ENCODE data around the gene CCDC57.
"Not testable (repeated sequence)": the region's sequence is repeated elsewhere in the genome, so short reads cannot be mapped to it uniquely, and the experiment has no call there.

CCDC57 gene

DNA sequence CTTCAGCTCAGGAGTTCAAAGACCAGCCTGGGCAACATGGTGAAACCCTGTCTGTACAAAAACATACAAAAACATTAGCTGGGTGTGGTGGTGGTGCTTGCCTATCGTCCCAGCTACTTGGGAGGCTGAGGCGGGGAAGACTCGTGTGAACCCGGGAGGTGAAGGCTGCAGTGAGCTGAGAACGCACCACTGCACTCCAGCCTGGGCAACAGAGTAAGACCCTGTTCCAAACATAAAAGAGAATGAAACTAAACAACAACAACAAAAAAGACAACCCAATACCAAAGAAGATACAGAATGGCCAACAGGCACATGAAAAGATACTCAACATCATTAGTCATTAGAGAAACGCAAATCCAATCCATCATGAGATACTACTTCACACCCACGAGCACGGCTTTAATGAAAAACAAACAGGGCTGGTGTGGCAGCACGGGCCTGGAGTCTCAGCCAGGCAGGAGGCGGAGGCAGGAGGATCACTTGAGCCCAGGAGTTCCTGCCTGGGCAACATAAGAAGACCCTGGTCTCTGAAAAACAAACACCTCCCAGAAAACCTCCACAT, 8.8 kb upstream of the CCDC57 start:
- no peak for DNase-seq

DNA sequence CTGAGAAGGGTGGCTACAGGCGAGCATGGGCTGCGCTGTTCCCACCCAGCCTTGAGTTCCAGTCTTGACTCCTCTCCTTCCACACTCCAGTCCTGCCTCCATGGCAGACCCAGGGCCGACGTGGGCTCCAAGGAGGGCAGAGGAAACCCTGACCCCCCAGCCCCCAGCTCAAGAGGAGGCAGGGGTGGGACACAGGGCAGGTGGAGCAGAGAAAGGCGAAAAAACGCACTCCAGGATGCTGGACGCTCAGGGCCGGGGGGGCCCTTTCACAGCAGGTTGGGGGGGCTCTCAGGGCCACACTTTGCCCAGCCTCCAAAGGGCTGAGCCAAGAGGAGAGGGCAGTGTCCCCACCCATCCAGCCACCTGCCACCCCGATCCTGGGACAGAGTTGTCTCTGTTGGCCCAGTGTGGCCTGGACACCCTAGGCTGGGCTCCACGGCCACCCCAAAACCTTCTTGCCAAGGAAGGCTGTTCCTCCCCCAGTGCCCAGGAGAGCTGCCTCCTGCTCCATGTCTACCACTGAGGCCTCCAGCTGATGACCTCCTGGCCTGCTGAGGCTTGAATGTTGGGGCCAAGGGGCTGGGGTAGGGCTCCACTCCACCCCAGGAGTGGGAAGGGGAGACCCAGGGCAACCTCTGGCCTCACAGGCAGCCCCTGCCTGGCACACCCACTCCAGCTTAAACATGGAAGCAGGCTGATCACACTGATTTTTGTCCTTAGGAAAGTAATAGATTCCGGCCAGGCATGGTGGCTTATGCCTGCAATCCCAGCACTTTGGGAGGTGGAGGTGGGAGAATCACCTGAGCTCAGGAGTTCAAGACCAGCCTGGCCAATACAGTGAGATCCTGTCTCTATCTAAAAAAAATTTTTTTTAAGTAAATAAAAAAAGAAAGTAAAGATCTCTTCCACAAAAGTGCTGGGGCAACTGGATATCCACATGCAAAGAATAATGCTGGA, 7.4 kb upstream of the CCDC57 start:
- no peak for DNase-seq

DNA sequence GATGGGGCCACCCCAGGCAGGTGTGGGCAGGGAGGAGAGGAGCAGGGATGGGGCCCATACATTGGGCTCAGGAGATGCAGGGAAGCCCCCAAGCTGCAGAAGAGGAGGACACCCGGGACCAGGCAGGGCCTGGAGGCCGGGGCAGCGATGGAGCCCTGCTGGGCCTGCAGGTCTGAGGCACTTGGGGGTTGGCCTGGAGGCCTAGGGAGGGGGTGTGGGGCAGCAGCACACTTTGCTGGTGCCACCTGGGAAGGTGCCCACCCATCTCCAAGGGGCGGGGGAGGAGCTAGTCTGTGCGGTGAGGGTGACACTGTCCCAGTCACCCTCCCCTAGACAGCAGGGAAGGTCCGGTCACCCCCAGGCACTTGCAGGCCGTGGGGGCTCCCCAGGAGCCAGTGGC, 6.4 kb upstream of the CCDC57 start:
- DNase-seq, result no peak

DNA sequence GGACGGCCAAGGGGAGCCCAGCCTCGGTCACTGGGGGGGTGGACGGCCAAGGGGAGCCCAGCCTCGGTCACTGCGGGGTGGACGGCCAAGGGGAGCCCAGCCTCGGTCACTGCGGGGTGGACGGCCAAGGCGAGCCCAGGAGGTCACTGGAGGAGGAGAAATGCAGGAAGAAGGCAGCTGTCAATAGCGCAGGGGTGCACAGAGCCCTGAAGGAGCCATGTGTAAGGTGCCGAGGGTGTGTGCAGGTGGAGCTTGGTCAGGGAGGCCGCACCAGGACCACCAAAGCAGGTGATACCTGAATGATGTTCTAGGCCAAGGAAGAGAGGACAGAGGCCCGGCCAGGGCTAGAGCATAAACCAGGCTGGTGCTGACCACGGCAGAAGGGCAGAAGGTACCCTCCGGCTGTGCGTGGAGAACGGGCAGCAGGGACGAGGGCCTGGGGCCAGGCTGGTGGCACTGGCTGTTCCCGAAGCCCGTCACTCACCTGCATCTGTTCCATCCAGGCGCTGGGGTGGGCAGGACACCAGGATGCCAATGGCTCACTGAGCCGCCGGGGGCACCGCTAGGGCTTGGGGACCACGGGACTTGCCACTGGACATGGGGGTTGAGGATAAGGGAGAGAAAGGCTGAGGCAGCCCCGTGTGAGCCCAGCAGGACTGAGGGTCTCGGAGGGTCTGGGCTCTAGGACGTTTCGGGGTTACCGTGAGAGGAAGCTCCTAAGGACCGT, 5.9 kb upstream of the CCDC57 start:
- DNase-seq, result no peak

DNA sequence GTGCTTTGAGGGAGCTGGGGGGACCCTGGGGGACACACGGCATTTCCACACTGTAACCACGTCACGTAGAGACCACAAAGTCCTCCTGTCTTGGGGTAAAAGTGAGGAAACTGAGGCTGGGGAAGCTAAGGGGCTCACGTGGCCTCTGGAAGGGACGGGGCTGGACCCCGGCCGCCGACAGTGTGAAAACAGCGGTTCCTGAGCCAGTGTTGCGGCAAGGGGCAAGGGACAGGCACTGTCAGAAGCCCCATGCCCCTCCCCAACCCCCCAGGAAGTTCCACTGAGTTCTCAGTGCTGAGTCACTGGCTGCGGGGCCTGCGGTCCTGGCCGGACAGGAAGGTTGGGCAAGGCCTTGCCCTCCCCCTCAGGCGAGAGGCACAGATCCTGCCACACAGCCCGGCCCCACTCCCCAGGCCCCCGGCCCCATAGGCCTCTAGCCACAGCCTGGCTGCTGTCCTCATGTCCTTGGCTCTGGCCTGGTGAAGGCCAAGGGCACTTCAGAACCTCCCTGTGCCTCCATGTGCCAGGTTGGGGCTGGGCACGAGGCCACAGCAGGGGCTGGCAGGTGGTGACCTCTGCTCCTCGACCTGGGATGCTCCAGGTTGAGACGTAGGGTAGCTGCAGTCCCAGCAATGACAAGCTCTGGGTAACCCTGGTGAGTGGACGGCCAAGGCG, 5.0 kb upstream of the CCDC57 start:
- no peak for DNase-seq

DNA sequence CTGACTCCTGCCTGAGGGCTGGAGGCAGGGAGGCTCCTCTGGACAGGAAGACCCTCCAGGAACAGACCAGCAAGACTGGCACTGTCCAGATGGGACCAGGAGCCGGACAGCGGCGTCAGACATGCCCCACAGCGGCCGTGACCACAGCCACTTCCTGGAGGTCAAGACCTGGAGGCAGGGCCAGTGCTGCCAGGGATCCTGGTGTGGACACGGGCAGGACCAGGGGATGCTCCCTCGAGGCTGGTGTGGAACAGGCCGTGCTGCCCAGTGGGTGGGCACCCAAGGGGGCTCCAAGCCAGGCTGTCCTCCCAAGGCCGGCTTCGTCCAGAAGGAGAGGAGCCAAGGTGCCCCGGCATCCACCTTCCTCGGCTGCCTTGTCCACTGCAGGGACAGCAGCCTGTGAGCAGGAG, 4.5 kb upstream of the CCDC57 start:
- no peak for DNase-seq

DNA sequence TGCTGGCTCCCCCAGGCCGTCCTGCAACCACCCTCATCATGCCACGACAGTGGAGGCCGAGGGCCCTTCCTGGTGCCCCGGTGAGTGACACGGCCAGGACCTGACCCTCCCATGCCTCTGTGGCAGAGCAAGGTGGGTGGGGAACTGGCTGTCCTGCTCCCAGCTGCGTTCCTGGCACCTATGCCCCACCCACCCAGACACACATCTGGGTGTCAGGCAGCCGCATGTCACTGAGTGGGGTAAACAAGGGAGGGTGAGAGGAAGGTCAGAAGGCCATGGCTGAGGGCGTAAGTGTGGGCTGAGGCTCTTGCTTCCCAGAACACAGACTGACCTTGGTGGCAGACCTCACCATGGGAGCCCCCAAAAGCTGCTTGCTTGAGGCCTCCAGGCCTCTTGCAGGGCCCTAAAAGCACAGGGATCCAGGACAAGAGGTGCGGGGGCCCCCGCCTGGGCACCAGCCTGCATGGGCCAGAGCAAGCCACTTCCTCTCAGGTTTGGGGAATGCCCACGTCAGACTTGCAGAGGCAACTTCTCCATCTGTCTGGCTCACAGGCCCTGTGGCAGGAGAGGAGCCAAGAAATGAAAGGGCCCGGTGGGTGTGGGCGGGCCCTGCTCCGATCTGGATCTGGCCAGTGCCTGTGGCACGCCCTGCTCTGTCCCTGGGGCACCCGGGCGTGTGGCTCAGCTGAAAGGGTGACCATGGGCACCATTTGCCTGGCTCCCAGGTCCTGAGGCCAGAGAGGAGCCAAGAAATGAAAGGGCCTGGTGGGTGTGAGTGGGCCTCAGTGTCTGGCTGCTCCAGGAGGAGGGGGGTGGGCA, 3.9 kb upstream of the CCDC57 start:
- DNase-seq, result no peak

DNA sequence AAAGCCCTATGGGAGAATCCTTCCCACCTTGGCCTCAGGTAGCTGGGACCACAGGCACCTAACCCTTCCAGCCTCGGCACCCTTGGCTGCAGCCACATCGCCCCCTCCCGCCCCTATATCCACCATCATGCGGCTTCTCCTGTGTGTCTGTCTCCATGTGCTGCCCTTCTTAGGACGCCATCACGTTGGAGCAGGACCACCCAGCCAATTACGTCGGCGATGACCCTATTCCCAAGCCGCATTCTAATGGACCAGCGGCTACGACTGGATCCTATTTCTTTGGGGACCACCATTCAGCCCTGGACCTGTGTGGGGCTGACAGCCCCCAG, 3.3 kb upstream of the CCDC57 start:
- DNase-seq, result no peak

DNA sequence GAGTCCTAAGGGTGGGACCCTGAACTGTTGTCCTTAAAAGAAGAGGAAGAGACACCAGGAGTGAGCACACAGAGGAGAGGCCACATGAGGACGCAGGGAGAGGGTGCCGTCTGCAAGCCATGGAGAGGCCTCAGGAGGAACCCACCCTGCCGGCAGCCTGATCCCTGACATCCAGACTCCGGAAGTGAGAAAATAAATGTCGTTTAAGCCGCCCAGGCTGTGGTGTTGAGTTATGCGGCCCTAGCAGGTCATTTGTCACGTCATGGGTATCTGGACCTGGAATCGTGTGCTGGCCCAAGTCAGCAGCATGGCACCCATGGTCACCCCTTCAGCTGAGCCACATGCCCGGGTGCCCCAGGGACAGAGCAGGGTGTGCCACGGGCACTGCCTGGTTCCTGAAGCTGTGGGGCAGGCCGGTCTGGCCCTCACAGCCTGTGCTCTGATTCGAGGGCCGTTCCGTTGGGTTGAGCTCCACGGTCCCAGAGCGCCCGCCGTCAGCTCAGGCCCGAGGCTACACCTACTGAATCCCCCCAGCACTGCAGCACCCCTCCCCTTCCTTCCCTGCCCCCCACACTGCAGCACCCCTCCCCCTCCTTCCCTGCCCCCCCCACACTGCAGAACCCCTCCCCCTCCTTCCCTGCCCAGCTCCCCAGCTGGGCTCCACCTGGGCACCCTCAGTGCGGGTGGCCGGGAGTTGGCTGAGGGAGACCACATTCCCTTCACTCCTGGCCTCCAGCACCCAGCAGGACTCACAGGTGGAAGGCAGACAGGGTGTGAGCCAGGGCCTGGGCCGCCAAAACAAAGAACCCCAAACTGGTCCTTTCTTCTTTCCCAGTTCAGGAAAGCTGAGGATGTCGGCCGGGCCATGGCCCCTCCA, 2.7 kb upstream of the CCDC57 start:
- no peak for DNase-seq

DNA sequence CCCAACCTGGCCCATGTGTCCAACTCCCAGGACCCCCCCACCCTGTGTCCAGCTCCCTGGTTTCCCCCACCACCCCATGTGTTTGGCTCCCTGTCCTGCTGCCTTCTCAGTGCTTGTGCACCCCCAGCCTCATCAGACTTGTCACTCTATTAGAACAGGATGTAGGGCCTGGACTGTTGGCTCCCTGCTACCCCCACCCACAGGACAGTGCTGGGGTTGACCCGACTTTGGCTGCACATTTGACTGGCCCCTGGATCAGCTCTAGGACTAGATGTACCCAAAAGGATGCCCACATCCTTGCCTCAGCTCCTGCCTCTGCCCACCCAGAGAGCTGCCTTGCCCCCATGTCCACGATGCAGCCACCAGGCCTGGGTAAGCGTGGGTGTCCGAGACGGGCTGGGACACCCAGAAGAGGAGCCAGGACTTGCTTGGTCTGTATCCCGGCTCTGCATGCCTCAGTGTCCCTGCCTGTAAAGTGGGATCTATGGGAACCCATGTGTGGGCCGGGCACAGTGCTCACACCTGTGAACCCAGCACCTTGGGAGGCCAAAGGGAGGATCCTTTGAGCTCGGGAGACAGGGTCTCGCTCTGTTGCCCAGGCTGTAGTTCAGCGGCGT, 1.5 kb upstream of the CCDC57 start:
- no peak for DNase-seq

DNA sequence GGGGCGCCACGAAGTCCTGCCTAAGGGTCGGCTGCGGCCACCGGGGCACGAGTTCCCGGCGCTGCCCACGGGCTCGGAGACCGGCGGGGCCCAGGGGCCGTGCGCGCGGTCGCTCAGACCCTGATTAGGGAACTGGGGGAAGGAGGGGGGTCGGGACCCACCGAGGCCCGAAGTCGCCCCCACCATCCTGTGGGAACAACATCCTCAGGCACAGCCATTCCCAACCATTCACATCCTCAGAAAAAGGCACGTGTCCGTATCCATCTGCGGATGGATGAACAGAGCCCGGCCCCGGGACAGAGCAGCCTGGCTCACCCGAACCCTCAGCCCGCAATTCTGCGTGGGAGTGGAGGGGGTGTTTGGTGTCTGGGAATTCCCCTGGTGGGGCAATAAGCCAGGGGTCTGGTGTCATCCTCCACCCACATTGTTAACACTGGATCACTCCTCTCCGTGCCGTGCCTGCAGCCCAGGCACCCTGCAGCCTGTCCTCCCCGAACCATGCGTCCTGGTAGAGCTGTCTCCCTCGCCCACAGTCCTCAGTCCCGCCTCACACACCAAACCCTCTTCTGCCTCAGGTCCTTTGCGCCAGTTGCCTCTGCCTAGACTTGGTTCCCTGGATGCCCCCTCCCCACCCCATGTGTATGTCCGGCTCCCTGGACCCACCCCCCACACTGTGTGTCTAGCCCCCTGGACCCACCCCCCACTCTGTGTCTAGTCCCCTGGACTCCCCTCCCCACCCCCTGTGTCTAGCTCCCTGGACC, 789 bp upstream of the CCDC57 start:
- peak; percentile 35 for DNase-seq

DNA sequence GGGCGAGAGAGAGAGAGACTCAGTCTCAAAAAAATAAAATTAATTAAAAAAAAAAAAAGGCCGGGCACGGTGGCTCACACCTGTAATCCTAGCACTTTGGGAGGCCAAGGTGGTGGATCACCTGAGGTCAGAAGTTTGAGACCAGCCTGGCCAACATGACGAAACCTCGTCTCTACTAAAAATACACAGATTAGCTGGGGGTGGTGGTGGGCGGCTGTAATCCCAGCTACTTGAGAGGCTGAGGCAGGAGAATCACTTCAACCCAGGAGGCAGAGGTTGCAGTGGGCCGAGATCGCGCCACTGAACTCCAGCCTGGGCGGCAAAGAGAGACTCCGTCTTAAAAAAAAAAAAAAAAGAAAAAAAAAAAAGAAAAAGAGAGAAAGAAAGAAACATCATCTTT, 2.0 kb downstream of the CCDC57 start:
- DNase-seq, result not testable (repeated sequence)

DNA sequence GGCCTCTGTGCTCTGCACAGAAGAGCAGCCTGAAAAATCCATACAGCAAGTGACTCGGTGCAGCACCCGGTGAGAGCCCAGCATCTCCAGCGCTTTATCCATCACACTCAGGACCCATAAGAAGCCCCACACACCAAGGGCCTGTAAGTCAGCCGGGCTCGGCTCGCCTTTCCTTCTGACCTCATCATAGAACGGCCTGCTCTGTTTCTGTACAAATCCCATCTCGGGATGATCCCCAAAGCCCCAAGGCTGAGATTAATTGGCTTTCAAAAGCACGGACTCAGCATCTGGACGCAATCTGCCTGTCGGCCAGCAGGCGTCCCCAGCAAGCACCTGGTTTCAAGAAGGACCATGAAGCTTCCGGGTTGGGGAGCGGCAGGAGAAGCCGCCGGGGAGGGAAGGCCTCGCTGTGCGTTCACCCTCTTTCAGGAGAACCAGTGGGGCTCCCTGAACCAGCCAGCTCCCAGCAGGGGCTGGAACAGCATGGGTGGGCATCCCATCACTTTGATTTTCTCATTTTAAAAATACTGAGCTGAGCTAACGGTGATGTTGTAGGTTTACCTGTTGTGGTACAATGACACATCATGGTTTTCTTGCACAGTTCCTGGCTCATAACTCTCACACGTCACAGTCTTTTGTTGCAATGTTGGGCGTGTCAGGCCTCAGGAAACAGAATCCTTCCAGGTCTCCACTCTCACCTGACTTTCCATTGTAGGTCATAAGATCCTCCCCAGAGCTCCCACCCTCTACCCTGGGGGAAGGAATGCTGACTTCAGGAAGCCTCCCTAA, 6.7 kb downstream of the CCDC57 start:
- DNase-seq, result peak; percentile 56

DNA sequence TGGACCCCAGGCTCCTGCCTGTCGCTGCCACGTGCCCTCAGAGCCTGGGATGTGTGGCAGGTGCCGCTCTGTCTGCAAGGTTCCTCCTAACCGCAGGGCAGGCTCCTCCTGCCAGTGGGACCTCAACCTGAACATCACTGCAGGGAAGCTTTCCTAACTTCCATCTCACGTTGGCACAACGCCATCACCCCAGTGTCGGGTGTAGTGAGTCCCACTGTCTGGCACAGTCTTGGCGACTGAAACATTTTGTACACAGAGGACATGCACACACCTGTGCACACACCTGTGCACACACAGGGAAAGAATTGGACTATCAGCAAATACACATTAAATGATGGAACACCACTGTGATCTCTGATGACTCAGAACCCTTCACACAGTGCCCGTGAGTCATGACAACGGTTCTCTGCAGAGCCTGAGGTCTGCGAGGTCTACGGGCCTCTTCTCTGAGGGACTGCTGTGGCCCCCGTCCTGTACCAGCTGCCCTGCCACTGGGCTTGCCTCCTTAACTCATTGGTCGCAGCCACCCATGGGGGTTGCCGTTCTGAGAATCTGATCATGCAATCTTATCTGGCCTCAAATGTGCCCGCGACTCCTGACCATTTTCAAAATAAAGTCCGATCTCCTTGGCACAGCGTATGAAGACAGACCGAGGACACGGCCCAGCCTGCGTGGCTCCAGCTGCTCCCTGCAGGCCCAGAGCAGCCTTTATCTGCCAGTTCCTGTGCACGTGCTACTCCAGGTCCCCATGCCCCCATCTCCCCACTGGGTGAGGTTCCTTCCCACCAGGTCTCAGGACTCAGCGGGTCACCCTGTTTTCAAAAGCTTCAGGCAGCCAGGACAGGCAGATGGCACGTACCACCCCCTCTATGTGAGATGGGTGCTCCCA, 7.6 kb downstream of the CCDC57 start:
- peak; percentile 20 for DNase-seq

DNA sequence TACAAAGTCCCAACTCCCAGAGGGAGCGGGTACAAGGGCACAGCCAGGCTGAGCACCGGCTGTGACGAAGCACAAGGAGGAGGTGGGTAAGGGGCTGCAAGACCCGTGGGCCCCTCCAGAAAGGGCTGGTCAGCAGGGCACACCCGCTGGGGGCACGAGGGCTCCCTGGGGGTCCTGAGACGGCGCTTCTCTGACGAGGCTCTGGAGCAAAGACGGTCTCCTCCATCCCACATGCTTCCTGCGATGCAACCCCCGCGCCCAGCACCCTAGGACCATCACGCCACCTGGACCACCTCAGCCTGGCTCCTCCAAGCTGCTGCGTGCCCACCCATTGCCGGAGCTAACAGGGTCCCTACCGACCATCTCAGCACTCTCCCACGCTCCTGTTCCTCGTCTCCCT, 8.7 kb downstream of the CCDC57 start:
- DNase-seq, result no peak

DNA sequence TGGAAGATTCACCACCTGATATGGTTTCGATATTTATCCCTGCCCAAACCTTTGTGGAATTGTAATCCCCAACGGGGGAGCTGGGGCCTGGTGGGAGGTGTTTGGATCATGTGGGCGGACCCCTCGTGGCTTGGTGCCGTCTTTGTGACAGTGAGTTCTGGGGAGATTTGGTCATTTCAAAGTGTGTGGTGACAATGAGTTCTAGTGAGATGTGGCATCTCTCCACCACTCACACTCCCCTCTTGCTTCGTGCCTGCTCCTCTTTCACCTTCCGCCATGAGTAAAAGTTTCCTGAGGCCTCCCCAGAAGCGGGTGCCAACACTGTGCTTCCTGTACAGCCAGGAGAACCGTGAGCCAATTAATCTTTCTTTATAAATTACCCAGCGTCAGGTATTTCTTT, 9.7 kb downstream of the CCDC57 start:
- DNase-seq, result no peak

DNA sequence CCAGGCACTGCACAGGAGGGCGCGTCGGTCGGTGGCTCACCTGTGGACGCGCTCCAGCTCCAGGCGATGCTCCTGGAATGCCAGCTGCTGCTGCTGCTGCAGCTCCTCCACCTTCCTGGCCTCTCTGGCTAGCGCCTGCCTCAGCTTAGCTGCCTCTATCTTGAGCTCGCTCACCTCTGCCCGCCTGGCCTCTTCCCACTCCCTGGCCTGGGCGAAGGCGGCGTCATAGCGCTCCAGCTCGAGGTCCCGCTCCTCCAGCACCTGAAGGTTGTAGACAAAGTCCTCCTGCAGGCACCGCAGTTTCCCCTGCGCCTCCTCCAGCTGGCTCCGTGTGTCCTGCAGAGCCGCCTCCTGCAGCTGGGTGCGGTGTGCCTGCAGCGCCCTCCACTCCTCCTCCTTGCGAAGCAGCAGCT, 11.1 kb downstream of the CCDC57 start:
- no peak for DNase-seq
